WERI-Rb-1 (cell line): ENCODE measurements around the gene C22orf23.

Experiments
- DNase-seq: peaks from one replicate; pipeline ENCODE4 v3.0.0-alpha.2; 2020
- H3K27ac ChIP-seq: fragments of 250-450 bp; sonication (Bioruptor Pico); 2 replicates; pipeline ENCODE4 v1.5.1; 2020; ENCODE audit warnings: mild to moderate bottlenecking, moderate library complexity
- H3K27me3 ChIP-seq: fragments of 250-450 bp; sonication (Bioruptor Pico); 2 replicates; pipeline ENCODE4 v1.5.1; 2021; ENCODE audit warnings: mild to moderate bottlenecking, low read depth, moderate library complexity; ENCODE audit not compliant: insufficient read depth, severe bottlenecking
- H3K36me3 ChIP-seq: fragments of 250-450 bp; sonication (Bioruptor Pico); 2 replicates; pipeline ENCODE4 v1.5.1; 2020; ENCODE audit warnings: mild to moderate bottlenecking, moderate library complexity
- H3K4me3 ChIP-seq: 2 replicates; pipeline ENCODE4 v1.5.1; 2011; ENCODE audit warnings: low read depth, mild to moderate bottlenecking, control low read depth, low read length
- H3K9me3 ChIP-seq: fragments of 250-450 bp; sonication (Bioruptor Pico); 2 replicates; pipeline ENCODE4 v1.5.1; 2021; ENCODE audit warnings: mild to moderate bottlenecking, moderate library complexity; ENCODE audit not compliant: severe bottlenecking
- CTCF ChIP-seq: IDR thresholded peaks from 2 replicates; pipeline ENCODE4 v1.5.1; 2011; ENCODE audit warnings: low read depth, mild to moderate bottlenecking, control low read depth, inconsistent platforms, low read length

The C22orf23 gene

DNA sequence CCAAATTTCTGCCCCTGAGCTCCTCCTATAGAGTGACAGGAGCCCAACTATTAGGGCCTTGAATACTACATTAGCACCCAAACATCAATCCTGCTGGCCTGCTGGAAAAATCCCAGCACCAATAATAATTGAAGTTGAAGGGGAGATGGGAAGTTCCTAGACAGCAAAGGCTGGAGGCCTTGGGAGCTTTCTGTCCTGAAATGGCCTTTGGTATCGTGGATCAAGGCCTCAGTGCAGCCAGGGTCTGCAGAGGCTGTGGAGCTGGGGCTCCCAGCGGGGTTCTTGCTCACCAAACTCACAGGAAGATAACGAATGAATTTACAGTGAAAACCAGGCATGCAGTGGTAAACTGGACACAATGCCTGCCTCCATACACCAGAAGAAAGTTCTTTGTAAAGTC lies 56.5 kb downstream of the C22orf23 start:
- Histone ChIP-seq H3K36me3 (peaks cover 2% of the 10 kb centered on the region), H3K27ac (no peak overlapping the region), H3K4me3 (no peak overlapping the region), H3K27me3 (no peaks in the 10 kb centered on the region), H3K9me3 (no peaks in the 10 kb centered on the region)
- no peak for DNase-seq
- TF ChIP-seq CTCF, result no peak

GRCh38 chr22:37896181-37896592 lies 57.2 kb downstream of the C22orf23 start:
- no peak for DNase-seq
- H3K36me3 ChIP-seq, result peaks cover 10% of the 10 kb centered on the region
- no peaks in the 10 kb centered on the region for H3K9me3 ChIP-seq
- H3K27me3 ChIP-seq, result no peaks in the 10 kb centered on the region
- no peak overlapping the region for H3K27ac ChIP-seq
- no peak overlapping the region for H3K4me3 ChIP-seq
- no peak for TF ChIP-seq CTCF

DNA sequence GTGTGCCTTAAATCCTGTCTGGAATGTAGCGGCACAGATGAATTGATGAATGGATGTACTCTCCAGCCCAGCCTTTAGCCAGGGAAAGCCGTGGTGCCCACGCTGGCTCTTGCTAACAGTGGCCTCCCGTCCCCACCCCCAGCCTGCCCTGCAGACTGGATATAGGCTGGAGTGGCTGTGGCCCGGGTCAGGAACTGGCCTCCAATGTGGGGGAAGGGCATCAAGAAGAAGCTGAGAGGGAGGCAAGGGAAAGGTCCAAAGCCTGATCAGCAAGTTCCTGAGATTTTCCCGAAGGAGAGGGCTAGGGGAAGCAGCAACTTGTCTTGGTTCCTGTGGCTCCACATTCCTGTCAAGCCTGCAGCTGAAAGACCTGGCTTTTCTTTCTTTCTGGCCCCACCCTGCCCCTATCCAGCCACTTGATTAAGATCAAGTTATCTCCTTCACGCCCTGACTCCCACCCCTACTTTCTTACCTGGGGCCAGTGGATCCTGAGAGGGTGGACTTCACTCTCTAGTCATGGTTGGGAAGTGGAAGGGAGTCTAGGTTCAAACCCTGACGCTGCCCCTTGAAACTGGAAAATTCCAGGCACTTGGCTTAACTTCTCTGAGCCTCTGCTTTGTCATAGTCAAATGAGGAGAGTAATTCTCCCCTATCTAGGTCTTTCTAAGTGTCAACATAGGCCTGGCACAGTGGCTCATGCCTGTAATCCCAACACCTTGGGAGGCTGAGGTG lies 58.3 kb downstream of the C22orf23 start:
- no peak for TF ChIP-seq CTCF
- DNase-seq, result no peak
- peaks cover 16% of the 10 kb centered on the region for H3K36me3 ChIP-seq
- H3K27me3 ChIP-seq, result no peaks in the 10 kb centered on the region
- no peak overlapping the region for H3K4me3 ChIP-seq
- H3K9me3 ChIP-seq, result no peaks in the 10 kb centered on the region
- H3K27ac ChIP-seq, result no peak overlapping the region

DNA sequence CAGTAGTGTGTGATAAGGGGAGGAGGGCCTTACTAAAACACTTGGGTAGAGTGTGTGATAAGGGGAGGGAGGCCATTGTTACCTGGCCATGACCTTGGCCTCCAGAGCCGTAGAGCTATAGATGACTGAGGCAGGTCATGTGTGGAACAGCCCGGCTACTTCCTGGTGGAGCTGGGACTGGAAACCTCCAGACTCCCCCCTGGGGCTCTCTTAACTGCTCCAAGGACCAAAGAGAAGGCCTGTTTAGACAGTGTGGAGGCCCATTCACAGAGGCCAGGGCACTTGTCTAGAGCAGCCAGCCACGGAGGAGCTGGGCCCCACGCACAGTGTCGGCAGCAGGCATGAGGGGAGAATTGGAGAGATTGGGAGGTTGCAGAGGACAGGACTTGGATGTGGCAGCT lies 59.8 kb downstream of the C22orf23 start:
- DNase-seq, result no peak
- H3K36me3 ChIP-seq, result peaks cover 31% of the 10 kb centered on the region
- no peak for TF ChIP-seq CTCF
- no peak overlapping the region for H3K27ac ChIP-seq
- no peaks in the 10 kb centered on the region for H3K9me3 ChIP-seq
- no peaks in the 10 kb centered on the region for H3K27me3 ChIP-seq
- no peak overlapping the region for H3K4me3 ChIP-seq
